Activated CD4-positive, alpha-beta T cell treated with anti-CD3 and anti-CD28 coated beads, Interleukin-2, amount 50 U/mL, for 4 hours (primary cell): ENCODE data around the gene SLC22A23.

Experiments used
- DNase-seq, 2 experiments: peaks; one replicate each; pipeline ENCODE4 v3.0.0-alpha.2; 2020

Gene SLC22A23

GRCh38 chr6:3366596-3367413, 90.0 kb downstream of the SLC22A23 start:
- no peak for DNase-seq

- no peak for DNase-seq
Observed at GRCh38 chr6:3364391-3364790, 92.5 kb downstream of the SLC22A23 start.

- no peak for DNase-seq
Observed at GRCh38 chr6:3363296-3364025, 93.4 kb downstream of the SLC22A23 start.

- no peak for DNase-seq
Observed at GRCh38 chr6:3361312-3362037, 95.4 kb downstream of the SLC22A23 start.

- DNase-seq = no peak
Observed at GRCh38 chr6:3360727-3361045, 96.2 kb downstream of the SLC22A23 start.

- DNase-seq = no peak
Observed at GRCh38 chr6:3359973-3360726, 96.7 kb downstream of the SLC22A23 start.

GRCh38 chr6:3359101-3359752, 97.6 kb downstream of the SLC22A23 start:
- no peak for DNase-seq

- no peak for DNase-seq
Observed at GRCh38 chr6:3358413-3359100, 98.3 kb downstream of the SLC22A23 start.

GRCh38 chr6:3357678-3358077, 99.2 kb downstream of the SLC22A23 start:
- no peak for DNase-seq

GRCh38 chr6:3356824-3357420, 99.9 kb downstream of the SLC22A23 start:
- DNase-seq = no peak

- DNase-seq = peak; percentile 45 to 46
Observed at GRCh38 chr6:3356056-3356823, 100.6 kb downstream of the SLC22A23 start.

GRCh38 chr6:3355358-3356055, 101.3 kb downstream of the SLC22A23 start:
- DNase-seq = peak in 1 of 2 experiments; percentile 15

- DNase-seq = no peak
Observed at GRCh38 chr6:3355011-3355357, 101.9 kb downstream of the SLC22A23 start.

GRCh38 chr6:3353939-3354338, 102.9 kb downstream of the SLC22A23 start:
- DNase-seq = no peak

GRCh38 chr6:3353213-3353903, 103.5 kb downstream of the SLC22A23 start:
- DNase-seq = no peak

GRCh38 chr6:3352678-3353077, 104.2 kb downstream of the SLC22A23 start:
- no peak for DNase-seq

GRCh38 chr6:3351829-3352524, 104.9 kb downstream of the SLC22A23 start:
- no peak for DNase-seq

GRCh38 chr6:3351105-3351676, 105.7 kb downstream of the SLC22A23 start:
- DNase-seq = no peak
